Measurements from ENCODE around the gene CEP126.

The CEP126 gene

GRCh38 chr11:102012946-102013345 is 98.1 kb downstream of the CEP126 start:
- DNase-seq (ENCODE audit: low read depth) = no peak

- DNase-seq (ENCODE audit: low read depth) = no peak
Observed at GRCh38 chr11:102014756-102015155, 99.9 kb downstream of the CEP126 start.

GRCh38 chr11:102017026-102017425 is 102.2 kb downstream of the CEP126 start:
- DNase-seq (ENCODE audit: low read depth) = no peak

- DNase-seq (ENCODE audit: low read depth) = no peak
Observed at GRCh38 chr11:102026217-102026616, 111.4 kb downstream of the CEP126 start.

GRCh38 chr11:102026959-102027358 is 112.1 kb downstream of the CEP126 start:
- DNase-seq (ENCODE audit: low read depth) = no peak

GRCh38 chr11:102036757-102037156 is 121.9 kb downstream of the CEP126 start:
- no peak for DNase-seq (ENCODE audit: low read depth)

GRCh38 chr11:102046841-102047240 is 132.0 kb downstream of the CEP126 start:
- no peak for DNase-seq (ENCODE audit: low read depth)

- DNase-seq (ENCODE audit: low read depth) = peak; percentile 24
Observed at GRCh38 chr11:102047305-102047924, 132.6 kb downstream of the CEP126 start, which contains the start of gene CFAP300. CFAP300 (plus strand) TSS chr11:102047437; CDS start chr11:102047471, 34 bp downstream.

All from activated T-cell treated with anti-CD3 and anti-CD28 coated beads for 1 hour (primary cell).